ENCODE measurements around the gene MAP4K2.

MAP4K2 gene

DNA sequence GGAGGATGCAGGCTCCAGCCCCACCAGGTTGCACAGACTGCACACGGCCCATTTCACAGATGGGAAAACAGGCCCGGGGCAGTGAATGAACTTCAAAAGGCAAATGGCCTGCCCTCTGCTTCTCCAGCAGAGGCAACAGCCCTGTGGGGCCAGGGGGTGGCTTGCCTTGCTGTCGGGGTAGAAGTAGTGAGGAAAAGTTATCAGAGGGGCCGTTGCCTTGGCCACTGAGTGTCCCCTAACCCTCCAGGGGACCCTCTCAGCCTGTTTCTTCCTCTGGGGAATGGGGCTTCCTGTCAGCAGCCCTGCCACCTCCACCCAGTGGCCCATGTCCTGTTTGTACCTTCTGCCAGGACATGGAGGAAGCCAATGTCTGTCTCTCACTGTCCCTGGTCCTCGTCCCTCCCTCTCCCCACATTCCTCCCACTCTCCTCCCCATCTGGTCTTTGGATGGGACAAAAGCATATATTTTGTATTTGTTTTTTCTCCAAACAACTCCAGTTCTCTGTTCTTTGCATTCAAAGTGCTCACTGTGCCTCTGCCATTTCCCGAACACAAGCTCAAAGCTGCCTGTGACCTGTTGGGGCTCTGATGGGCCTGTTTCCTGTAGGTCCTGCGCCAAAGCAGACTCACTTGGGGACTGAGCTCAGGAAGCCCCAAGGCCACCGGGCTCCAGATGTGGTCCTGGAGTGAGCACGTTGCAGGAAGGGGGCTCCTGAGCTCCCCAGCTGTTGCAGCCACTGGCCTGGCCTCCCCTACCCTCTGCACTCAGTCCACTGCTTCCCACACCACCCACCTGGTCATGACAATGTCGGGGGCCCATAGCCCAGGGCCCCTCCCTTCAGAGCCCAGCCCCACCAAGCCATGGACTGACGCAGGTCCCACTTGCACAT lies 9.5 kb downstream of the MAP4K2 start:
- DNase-seq (ENCODE audit: extremely low read depth in 1 of 2, low read depth in 1 of 2), result no peak

DNA sequence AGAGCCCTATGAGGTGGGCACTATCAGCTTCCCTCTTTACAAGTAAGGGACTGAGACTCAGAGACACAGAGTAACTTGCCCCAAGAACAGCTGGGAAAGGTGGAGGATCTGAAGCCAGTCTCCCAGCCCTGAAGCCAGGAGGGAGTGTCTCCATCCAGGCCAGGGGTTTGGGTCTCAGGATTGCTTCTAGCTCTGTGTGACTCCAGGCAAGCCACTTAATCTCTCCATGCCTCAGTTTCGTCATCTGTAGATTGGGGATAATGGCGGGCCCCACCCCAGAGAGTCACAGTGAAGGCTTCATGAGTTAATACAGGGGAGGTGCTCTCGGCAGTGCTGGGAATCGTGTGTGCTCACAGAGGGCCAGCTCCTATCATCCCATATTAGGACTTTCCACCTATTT lies 10.5 kb downstream of the MAP4K2 start:
- no peak for DNase-seq (ENCODE audit: extremely low read depth in 1 of 2, low read depth in 1 of 2)

DNA sequence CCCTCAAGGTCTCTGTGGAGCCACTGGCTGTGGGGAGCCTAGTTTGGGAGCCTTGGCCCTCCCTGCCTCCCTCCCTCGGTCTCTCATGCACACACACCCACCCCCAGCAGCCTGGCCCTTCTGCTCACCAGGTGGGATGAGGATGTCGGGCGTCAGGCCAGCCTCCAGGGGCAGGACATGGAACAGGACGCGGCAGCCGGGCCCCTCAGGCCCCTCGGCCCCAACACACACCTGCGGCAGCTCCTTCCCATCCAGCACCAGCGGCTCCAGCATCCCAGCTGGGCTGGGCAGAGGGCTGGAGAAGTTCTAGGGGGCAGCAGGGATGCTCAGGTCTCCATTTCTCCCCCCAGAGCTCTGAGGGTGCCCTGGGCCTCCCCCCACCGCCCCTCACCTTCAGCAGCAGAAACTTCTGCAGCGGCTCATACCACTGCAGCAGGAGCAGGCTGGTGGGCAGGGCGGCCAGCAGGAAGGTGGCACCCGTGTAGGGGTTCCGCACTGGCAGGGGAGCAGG lies 11.2 kb downstream of the MAP4K2 start:
- DNase-seq (ENCODE audit: extremely low read depth in 1 of 2, low read depth in 1 of 2), result no peak

DNA sequence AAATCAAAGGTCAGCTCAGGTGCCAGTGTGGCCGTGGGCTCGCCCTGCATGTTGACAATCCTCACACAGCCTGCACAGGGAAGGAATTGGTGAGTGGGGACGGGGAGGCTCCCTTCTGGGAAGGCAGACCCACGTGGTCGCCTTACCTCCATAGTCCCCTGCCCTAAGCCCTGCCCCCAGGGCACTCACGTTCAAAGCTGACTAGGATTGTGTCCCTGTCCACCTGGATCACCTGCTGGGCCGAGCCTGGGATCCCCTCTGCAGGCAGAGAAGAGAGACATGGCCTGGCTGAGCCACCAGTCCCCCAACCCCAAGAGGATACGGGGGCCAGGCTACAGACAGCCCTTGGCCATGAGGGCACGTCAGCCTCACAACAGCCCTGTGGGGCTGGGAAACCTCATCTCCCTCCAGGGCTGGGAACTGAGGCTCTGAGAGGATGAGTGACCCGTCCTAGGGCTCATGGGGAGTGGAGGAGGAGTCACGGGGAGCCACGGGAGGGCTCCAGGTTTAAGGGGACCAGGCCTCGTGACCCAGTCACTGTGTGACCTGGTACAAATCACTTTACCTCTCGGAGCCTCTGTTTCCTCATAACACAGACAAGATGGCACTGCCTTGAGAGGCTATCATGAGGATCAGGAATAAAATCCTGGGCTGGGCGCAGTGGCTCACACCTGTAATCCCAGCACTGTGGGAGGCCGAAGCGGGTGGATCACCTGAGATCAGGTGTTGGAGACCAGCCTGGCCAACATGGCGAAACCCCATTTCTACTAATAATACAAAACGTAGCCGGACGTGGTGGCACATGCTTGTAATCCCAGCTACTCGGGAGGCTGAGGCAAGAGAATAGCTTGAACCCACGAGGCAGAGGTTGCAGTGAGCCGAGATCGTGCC lies 12.6 kb downstream of the MAP4K2 start:
- DNase-seq (ENCODE audit: extremely low read depth in 1 of 2, low read depth in 1 of 2), result no peak

DNA sequence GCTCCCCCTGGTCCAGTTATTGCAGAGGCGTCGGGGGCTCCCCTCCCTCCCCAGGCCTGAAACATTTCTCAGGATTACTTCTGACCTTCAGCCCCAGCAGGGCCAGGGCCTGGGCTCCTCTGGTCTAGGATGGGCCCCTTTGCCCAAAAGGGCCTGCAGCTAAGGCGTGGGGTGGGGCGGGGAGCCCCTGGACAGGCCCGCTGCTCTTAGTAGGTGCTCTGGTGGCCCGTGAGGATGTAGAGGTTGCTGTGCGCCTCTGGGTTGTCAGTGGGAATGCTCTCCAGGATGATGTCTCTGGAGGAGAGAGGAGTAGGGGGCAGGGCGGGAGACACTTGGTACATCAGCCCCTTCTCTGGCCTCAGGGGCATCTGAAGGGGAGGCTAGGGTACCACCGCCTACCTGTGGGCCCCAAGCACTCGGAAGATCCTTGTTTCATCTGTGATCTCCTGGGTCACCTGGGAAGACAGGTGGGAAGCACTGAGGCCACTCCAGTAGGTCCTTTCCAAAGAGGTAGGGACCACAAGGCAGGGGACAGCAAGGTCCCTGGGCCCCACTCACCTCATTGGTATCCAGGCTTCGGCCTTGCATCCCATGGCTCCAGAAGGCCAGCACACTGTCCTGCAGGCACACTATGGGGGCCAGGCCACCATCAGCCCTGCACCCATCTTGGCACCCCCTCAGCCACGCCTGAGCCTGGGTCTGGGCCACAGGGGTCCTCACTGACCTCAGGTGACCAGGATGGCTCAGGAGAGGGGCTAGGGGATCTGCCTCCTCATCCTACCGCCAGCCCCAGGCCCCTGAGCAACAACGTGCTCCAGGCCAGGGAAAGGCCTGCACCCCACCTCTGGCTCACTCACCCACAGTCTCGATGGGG lies 13.4 kb downstream of the MAP4K2 start:
- DNase-seq (ENCODE audit: extremely low read depth in 1 of 2, low read depth in 1 of 2), result no peak

DNA sequence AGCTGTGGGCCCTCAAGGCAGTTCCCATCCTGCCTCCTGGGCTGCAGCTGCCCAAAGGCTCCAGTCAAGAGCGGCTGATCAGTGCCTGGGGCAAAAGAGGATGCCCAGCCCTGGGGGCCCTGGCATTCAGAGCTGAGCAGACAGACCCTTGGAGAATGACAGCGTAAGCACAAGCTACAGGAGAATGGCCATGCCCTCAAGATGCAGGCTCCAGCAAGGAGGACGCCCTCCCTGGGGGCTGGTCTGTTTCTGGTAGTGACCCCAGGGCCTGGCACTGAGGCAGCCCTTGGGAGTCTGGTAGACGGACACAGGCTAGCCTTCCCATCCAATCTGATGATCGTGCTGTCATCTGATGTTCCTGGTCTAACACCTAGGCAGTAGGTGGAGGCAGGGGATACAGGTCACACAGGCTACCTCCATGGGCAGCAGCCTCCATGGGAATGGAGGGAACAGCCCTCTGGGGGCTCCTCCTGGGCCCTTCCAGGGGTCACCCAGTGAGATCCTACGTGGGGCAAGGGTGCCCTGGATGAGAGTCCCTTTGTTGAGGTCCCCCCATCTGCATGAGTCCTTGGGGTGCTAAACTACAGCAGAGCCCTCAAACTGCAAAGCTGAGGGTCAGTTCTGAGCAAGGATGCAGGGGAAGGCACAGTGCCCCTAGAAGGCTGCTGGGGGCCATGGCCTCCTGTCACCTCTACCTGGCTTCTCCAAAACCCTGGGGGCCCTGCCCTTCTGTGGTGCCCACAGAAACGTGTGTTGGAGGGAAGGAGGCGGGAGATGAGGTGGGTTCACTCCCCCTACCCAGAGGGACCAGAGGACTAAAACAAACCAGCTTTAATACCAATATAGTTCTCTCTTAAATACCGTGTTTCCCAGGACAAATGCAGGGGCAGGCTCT lies 14.4 kb downstream of the MAP4K2 start:
- DNase-seq (ENCODE audit: extremely low read depth in 1 of 2, low read depth in 1 of 2), result no peak

DNA sequence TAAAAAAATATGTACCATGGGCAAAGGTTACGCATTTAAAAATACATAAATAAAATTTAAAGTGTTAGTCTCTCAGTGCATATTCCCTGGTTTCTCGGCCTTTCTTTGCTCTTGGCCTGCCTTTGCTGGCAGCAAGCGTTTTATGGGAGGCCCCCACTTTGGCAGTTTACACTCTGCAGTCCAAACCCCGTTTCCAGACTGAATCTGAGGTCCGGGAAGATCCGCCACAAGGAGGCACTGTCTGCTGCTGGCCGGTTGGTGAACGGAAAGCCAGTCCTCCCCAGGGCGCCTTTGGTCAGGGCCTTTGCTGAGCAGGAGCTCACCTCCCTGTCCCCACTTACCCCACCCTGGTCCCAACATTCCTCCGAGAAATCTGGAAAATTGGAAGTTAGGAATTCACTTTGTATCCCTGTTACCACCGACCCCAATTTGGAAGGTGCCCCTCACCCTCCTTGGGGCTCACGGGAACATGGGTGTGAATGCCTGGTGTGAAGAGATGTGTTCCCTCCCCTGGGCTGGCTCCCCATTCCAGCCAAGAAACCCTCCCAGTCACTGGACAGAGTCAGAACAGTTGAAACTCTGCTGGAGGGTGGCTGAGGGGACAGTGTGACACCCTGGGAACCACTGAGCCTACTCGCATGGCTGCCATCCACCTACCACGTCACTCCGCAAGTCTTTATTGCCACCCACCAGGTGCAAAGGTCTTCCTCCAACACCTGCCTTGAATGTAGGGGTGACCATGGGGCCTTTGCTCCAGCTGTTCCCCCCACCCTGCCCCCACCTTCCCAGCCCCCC lies 15.3 kb downstream of the MAP4K2 start:
- peak in 1 of 2 donors; percentile 51 for DNase-seq (ENCODE audit: extremely low read depth in 1 of 2, low read depth in 1 of 2)

DNA sequence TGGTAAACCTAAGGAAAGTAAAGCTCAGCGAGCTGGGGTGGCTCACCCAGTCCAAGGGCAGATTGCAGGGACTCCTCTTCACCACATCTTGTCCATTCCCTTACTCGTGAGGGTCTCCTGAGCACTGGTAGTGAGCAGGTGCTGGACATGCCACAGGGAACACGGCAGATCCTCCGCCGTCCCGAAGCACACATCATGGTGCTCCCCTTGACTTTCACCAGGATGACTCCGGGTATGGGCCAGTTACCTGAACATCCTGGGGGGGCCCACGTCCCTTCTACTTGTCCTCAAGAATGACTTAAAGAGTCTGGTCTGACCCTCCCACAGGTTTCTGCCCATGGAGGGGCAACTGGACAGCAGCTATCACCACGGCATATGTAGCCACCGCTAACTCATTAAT lies 16.7 kb downstream of the MAP4K2 start:
- DNase-seq (ENCODE audit: extremely low read depth in 1 of 2, low read depth in 1 of 2), result no peak

DNA sequence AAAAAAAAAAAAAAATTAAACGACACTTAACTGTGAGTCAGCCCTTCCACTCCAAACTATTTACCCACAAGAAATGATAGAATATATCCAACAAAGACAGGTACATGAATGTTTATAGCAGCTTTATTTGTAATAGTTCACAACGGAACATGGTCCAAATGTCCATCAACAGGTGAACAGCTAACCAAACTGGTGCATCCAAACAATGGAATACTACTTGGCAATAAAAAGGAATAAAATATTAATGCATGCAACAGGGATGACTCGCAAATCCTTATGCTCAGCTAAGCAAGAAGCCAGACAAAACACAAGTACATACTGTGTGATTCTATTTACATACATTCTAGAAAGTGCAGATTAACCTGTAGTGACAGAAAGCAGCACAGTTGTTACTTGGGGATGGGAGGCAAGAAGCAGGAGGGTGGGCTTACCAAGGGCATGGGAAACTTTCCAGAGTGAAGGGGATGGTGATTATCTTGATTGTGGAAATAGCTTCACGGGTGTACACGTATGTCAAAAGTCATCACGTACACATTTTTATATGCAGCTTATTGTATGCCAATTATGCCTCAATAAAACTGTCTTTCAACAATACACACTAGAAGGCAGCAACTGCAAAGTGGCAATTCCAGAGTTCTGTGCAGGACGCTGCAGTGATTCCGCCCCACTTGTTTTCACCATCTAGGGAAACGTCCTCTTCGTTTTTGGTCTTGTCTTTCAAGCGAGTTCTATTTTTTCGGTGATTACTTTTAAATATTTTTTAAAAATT lies 18.0 kb downstream of the MAP4K2 start:
- no peak for DNase-seq (ENCODE audit: extremely low read depth in 1 of 2, low read depth in 1 of 2)

DNA sequence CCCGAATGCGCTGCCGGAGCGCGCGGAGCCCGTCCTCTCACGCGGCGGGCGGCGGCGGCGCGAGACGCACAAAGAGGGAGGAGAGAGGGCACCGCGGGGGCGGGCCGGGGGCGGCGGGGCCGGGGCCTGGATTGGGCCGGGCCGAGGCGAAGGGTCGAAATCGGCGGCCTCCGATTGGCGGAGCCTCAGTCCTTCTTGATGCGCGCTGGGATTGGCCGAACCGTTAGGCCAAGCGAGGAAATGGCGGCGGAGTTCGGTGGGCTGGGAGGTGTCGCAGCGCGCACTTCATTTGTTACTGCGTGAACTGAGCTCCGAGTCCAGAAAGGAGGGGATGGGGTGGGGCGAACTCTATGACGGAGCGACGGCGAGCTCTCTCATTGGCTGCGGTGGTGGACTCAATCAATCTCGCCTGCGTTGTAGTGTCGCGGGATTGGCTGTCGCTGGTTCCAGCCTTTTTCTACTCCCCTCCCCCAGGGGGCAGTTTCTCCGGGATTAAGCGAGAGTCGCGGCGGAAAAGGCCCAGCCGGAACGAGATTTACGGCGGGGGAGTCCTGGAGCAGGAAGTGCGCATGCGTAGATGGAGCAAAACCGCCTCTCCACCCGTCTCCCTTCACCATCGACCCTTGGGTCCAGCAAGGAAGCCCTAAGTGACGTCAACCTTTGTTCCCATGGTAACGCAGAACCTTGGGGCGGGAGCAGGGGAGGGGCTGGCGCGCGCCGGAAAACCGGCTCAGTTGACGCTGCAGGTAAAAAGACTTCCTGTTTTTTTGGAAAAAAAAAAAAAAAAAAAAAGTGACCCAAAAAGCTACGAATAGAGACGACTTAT lies 24.3 kb downstream of the MAP4K2 start, which contains the start of gene SF1:
TSS of gene SF1 (minus strand) at position 70 of the 826 bp plus-strand sequence. CDS start 150 bp downstream, outside the sequence.
- DNase-seq (ENCODE audit: extremely low read depth in 1 of 2, low read depth in 1 of 2), result peak; percentile 92 to 99

DNA sequence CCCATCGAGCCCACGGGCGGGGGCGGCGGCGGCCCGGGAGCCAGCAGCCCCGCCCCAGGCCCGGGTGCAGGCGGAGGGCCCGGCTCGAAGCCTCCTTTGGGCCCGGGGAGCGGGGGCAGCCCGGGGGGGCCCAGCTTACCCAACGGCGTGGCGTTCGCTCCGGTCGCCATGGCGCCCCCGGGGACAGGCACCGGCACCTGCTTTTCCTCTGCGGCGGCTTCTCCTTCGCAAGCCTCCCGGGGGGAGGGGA lies 24.9 kb downstream of the MAP4K2 start:
- no peak for DNase-seq (ENCODE audit: extremely low read depth in 1 of 2, low read depth in 1 of 2)

DNA sequence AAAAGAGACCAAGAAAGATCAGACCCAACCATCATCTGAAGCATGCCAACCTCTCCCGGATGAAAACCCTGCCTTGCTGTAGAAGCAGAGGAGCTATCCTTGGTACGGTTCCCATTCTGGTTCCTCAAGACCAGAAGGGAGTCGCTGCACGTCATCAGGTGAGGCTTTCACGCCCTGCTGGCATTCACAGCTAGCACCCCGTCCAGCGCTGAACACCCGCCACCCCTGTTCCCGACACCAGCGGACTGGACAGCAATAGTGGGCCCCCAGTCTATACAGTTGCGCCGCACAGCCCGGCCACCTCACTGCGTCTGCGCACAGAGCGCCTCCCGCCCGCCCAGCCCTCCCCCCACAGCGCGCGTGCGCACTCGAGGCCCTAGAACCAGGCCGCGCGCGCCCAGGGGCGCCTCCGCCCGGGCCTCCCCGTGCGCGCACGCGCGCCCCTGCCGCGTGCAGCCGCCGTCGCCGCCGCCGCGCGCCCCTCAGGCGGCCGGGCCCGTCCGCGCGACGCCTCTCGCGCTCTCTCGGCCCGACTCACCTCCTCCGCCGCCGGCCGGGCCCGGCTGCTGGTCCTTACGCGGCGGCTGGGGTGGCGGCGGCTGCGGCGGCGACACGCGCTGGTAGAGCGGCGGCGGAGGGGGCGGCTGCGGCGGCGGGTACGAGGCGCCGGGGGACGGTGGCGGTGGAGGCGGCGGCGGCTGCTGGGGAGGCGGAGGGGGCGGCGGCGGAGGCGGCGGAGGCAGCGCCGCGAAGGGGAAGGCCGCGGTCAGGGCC lies 25.4 kb downstream of the MAP4K2 start:
- DNase-seq (ENCODE audit: extremely low read depth in 1 of 2, low read depth in 1 of 2), result peak; percentile 54 to 81

DNA sequence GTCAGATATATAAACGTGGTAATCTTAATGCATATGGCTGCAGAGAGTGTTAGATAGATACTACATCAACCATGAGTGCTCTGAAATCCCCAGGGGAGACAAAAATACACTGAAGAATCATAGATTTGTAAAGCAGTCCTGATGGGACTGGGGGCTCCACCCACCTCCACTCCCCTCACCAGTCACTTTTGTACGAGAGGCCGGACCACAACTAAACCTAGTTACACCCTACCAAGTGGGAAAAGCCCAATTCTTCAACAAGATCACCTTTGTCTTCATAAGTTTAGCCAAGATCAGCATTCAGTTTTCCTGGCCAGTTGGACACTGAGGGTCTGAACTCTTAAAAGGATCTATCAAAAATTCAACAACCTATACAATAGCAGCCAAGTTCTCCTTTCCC lies 26.1 kb downstream of the MAP4K2 start:
- no peak for DNase-seq (ENCODE audit: extremely low read depth in 1 of 2, low read depth in 1 of 2)

DNA sequence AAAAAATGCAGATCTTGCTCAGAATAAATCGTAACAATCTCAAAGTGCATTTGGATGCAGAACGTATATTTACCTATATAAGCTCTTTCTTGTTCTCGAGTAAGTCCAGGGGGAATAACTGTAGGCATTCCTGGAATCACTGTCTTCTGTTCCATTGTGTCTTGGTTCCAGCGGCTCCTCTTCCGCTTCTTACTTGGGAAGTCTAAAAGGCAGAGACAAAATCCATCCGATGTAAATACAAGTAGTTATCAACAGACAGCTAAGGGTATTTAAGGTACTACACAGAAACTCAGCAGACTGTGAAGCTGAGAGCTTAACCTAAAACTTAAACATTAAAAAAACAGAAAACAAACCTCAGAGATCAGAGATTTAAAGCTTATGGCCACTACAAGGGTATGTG lies 26.6 kb downstream of the MAP4K2 start:
- DNase-seq (ENCODE audit: extremely low read depth in 1 of 2, low read depth in 1 of 2), result no peak

DNA sequence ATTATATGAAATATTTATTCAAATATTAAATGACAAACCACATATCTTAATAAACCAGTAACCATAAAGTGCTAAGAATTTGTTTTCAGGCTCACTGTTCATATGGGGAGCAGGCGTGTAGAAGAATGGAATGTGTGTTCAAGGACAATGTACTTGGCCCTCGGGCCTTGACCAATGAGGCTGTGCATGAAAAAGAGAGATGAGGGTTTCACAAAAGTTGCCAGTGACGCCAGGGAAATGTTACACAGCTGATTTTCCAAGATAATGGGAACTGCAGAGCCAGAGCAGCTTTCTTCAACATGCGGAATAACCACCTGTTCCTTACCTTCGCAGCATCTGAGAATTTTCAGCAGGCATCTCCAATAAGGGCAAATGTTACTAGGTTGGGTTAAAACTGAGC lies 28.9 kb downstream of the MAP4K2 start:
- DNase-seq (ENCODE audit: extremely low read depth in 1 of 2, low read depth in 1 of 2), result no peak

DNA sequence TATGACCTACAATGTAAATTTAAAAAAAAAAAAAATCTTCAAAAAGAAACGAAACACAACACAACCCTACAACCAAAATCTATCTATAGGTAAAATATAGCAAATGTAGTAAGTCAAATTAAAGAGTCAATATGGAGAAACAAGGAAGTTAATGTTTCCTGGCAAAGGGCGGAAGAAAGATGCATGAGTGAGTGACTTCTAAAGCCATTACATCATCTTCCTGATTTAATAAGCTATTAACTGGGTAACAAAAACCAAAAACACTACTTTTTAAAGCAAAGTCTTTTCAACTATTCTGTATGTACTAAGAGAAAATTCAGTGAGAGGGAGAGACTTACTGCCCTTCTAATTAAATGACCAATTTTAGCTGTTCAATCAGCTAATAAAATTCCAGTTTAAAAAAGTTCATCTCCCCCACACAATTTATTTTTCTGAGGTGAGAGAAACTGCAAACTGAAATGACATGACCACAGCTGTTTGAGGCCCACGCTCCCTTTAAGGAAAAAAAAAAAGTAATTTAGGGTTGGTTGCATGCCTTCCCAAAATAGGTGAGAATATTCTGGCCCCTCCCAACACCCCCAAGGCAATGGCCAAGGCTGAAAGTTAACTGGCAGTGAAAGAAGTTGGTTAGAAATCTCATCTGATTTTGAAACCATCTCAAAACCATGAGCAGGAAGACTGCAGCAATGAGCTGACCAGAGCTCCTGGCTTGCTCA lies 30.6 kb downstream of the MAP4K2 start:
- DNase-seq (ENCODE audit: extremely low read depth in 1 of 2, low read depth in 1 of 2), result no peak

All from activated CD8-positive, alpha-beta memory T cell treated with anti-CD3 and anti-CD28 coated beads for 1 hour (primary cell).